ENCODE measurements around the gene TMEM181.
"Not testable (repeated sequence)": the region's sequence is repeated elsewhere in the genome, so short reads cannot be mapped to it uniquely, and the experiment has no call there.

The TMEM181 gene

GRCh38 chr6:158554611-158555361, 5.1 kb upstream of the TMEM181 start:
- 95% methylated on average over 2 of the region's 4 CpGs; no CpG with 5 or more reads in 1 of the 2 experiments for WGBS, 2 experiments (ENCODE audit: insufficient coverage in 2 of 2)
- Histone ChIP-seq H3K27ac (ENCODE audit: low read depth, low read length, severe bottlenecking) (peak overlapping the region; percentile 62), H3K4me3 (ENCODE audit: extremely low read depth, insufficient read depth, low read length, poor library complexity, severe bottlenecking) (no peak overlapping the region), H3K9me3 (ENCODE audit: control insufficient read depth, low read length) (no peaks in the 10 kb centered on the region), H3K4me1 (ENCODE audit: control insufficient read depth, insufficient read depth, low read length, poor library complexity, severe bottlenecking) (peaks cover 6% of the 10 kb centered on the region), H3K36me3 (ENCODE audit: control insufficient read depth, insufficient read depth, low read length) (no peaks in the 10 kb centered on the region)

GRCh38 chr6:158556113-158556512, 3.8 kb upstream of the TMEM181 start:
- Histone ChIP-seq H3K4me3 (ENCODE audit: extremely low read depth, insufficient read depth, low read length, poor library complexity, severe bottlenecking) (no peak overlapping the region), H3K9me3 (ENCODE audit: control insufficient read depth, low read length) (no peaks in the 10 kb centered on the region), H3K36me3 (ENCODE audit: control insufficient read depth, insufficient read depth, low read length) (no peaks in the 10 kb centered on the region), H3K27ac (ENCODE audit: low read depth, low read length, severe bottlenecking) (no peak overlapping the region), H3K4me1 (ENCODE audit: control insufficient read depth, insufficient read depth, low read length, poor library complexity, severe bottlenecking) (peaks cover 6% of the 10 kb centered on the region)
- WGBS, 2 experiments (ENCODE audit: insufficient coverage in 2 of 2): 93 to 94% methylated on average over 4 to 6 of the region's 7 CpGs

GRCh38 chr6:158557110-158557509, 2.8 kb upstream of the TMEM181 start:
- 93 to 100% methylated on average over 1 to 3 of the region's 3 CpGs for WGBS, 2 experiments (ENCODE audit: insufficient coverage in 2 of 2)
- not testable (repeated sequence) for H3K9me3 ChIP-seq (ENCODE audit: control insufficient read depth, low read length); H3K36me3 ChIP-seq (ENCODE audit: control insufficient read depth, insufficient read depth, low read length); H3K27ac ChIP-seq (ENCODE audit: low read depth, low read length, severe bottlenecking); H3K4me3 ChIP-seq (ENCODE audit: extremely low read depth, insufficient read depth, low read length, poor library complexity, severe bottlenecking)
- peaks cover 14% of the 10 kb centered on the region for H3K4me1 ChIP-seq (ENCODE audit: control insufficient read depth, insufficient read depth, low read length, poor library complexity, severe bottlenecking)

GRCh38 chr6:158557927-158558326, 2.0 kb upstream of the TMEM181 start:
- 88 to 97% methylated on average over 5 of the region's 5 CpGs for WGBS, 2 experiments (ENCODE audit: insufficient coverage in 2 of 2)
- no peaks in the 10 kb centered on the region for H3K9me3 ChIP-seq (ENCODE audit: control insufficient read depth, low read length)

GRCh38 chr6:158558415-158559306, 1.2 kb upstream of the TMEM181 start:
- no peaks in the 10 kb centered on the region for H3K9me3 ChIP-seq (ENCODE audit: control insufficient read depth, low read length)
- peaks cover 14% of the 10 kb centered on the region for H3K4me1 ChIP-seq (ENCODE audit: control insufficient read depth, insufficient read depth, low read length, poor library complexity, severe bottlenecking)
- H3K36me3 ChIP-seq (ENCODE audit: control insufficient read depth, insufficient read depth, low read length): peaks cover 8% of the 10 kb centered on the region
- WGBS, 2 experiments (ENCODE audit: insufficient coverage in 2 of 2): 94 to 96% methylated on average over 8 to 9 of the region's 14 CpGs
- H3K4me3 ChIP-seq (ENCODE audit: extremely low read depth, insufficient read depth, low read length, poor library complexity, severe bottlenecking): no peak overlapping the region
- H3K27ac ChIP-seq (ENCODE audit: low read depth, low read length, severe bottlenecking): no peak overlapping the region

More at GRCh38 chr6:158557927-158558326, 2.0 kb upstream of the TMEM181 start:
- H3K4me3 ChIP-seq (ENCODE audit: extremely low read depth, insufficient read depth, low read length, poor library complexity, severe bottlenecking): no peak overlapping the region
- no peak overlapping the region for H3K27ac ChIP-seq (ENCODE audit: low read depth, low read length, severe bottlenecking)
- H3K36me3 ChIP-seq (ENCODE audit: control insufficient read depth, insufficient read depth, low read length): peaks cover 8% of the 10 kb centered on the region
- peaks cover 14% of the 10 kb centered on the region for H3K4me1 ChIP-seq (ENCODE audit: control insufficient read depth, insufficient read depth, low read length, poor library complexity, severe bottlenecking)

- Histone ChIP-seq H3K36me3 (ENCODE audit: control insufficient read depth, insufficient read depth, low read length) (peaks cover 8% of the 10 kb centered on the region), H3K4me3 (ENCODE audit: extremely low read depth, insufficient read depth, low read length, poor library complexity, severe bottlenecking) (peak overlapping the region; percentile 84), H3K9me3 (ENCODE audit: control insufficient read depth, low read length) (no peaks in the 10 kb centered on the region), H3K4me1 (ENCODE audit: control insufficient read depth, insufficient read depth, low read length, poor library complexity, severe bottlenecking) (peaks cover 14% of the 10 kb centered on the region), H3K27ac (ENCODE audit: low read depth, low read length, severe bottlenecking) (peak overlapping the region; percentile 86)
- WGBS, 2 experiments (ENCODE audit: insufficient coverage in 2 of 2): 72 to 94% methylated on average over 8 to 14 of the region's 14 CpGs
Observed at GRCh38 chr6:158559338-158559894, 475 bp upstream of the TMEM181 start.

GRCh38 chr6:158560836-158561320, 987 bp downstream of the TMEM181 start:
- H3K4me3 ChIP-seq (ENCODE audit: extremely low read depth, insufficient read depth, low read length, poor library complexity, severe bottlenecking): peak overlapping the region; percentile 84
- H3K9me3 ChIP-seq (ENCODE audit: control insufficient read depth, low read length): no peaks in the 10 kb centered on the region
- peaks cover 8% of the 10 kb centered on the region for H3K4me1 ChIP-seq (ENCODE audit: control insufficient read depth, insufficient read depth, low read length, poor library complexity, severe bottlenecking)
- H3K36me3 ChIP-seq (ENCODE audit: control insufficient read depth, insufficient read depth, low read length): peaks cover 10% of the 10 kb centered on the region
- 17 to 18% methylated on average over 14 to 16 of the region's 19 CpGs for WGBS, 2 experiments (ENCODE audit: insufficient coverage in 2 of 2)
- H3K27ac ChIP-seq (ENCODE audit: low read depth, low read length, severe bottlenecking): peak overlapping the region; percentile 86

- H3K4me1 ChIP-seq (ENCODE audit: control insufficient read depth, insufficient read depth, low read length, poor library complexity, severe bottlenecking): peaks cover 8% of the 10 kb centered on the region
- WGBS, 2 experiments (ENCODE audit: insufficient coverage in 2 of 2): 81 to 86% methylated on average over 12 to 13 of the region's 14 CpGs
- no peaks in the 10 kb centered on the region for H3K9me3 ChIP-seq (ENCODE audit: control insufficient read depth, low read length)
- H3K27ac ChIP-seq (ENCODE audit: low read depth, low read length, severe bottlenecking): no peak overlapping the region
- H3K4me3 ChIP-seq (ENCODE audit: extremely low read depth, insufficient read depth, low read length, poor library complexity, severe bottlenecking): peak overlapping the region; percentile 84
- peaks cover 11% of the 10 kb centered on the region for H3K36me3 ChIP-seq (ENCODE audit: control insufficient read depth, insufficient read depth, low read length)
Observed at GRCh38 chr6:158561321-158561884, 1.5 kb downstream of the TMEM181 start.

- peaks cover 11% of the 10 kb centered on the region for H3K36me3 ChIP-seq (ENCODE audit: control insufficient read depth, insufficient read depth, low read length)
- no peak overlapping the region for H3K4me3 ChIP-seq (ENCODE audit: extremely low read depth, insufficient read depth, low read length, poor library complexity, severe bottlenecking)
- H3K27ac ChIP-seq (ENCODE audit: low read depth, low read length, severe bottlenecking): no peak overlapping the region
- WGBS, 2 experiments (ENCODE audit: insufficient coverage in 2 of 2): 90 to 91% methylated on average over 7 to 8 of the region's 8 CpGs
- H3K9me3 ChIP-seq (ENCODE audit: control insufficient read depth, low read length): no peaks in the 10 kb centered on the region
- H3K4me1 ChIP-seq (ENCODE audit: control insufficient read depth, insufficient read depth, low read length, poor library complexity, severe bottlenecking): peaks cover 8% of the 10 kb centered on the region
Observed at GRCh38 chr6:158561938-158562337, 2.0 kb downstream of the TMEM181 start.

Measured in mesodermal cell (in vitro differentiated cells).